Placental pericyte (primary cell): Measurements from ENCODE around the gene TUBB4A. TPM values are rescaled to one million over a fixed set of nuclear protein-coding genes. Genes with fewer than 3 reads are reported as not detected.

Source experiments
- small RNA-seq: library from RNA; depleted of rRNA; stranded (forward); fragments of <200 nt; gene quantifications from one replicate; pipeline ENCODE3, GENCODE V24; 2012; ENCODE audit warnings: low replicate concordance
- total RNA-seq: library from RNA; depleted of rRNA; stranded (reverse); fragments of >200 nt; gene quantifications from 2 replicates; pipeline ENCODE4 v1.2.3, GENCODE V29; 2012

The TUBB4A gene
- total RNA-seq, result not detected in 2 replicates

GRCh38 chr19:6501740-6502648 lies at the start of gene TUBB4A:
TSS of gene TUBB4A (minus strand) at chr19:6502309. CDS start at chr19:6502212, 97 bp downstream.

GRCh38 chr19:6530386-6531162 lies 28.5 kb upstream of the TUBB4A start, which contains the start of gene TNFSF9:
TSS of gene TNFSF9 (plus strand) at chr19:6531026. CDS start at chr19:6531037, 11 bp downstream.

GRCh38 chr19:6481541-6482342 lies 20.4 kb downstream of the TUBB4A start, which contains the start of gene DENND1C:
TSS of gene DENND1C (minus strand) at chr19:6481787. CDS start at chr19:6481695, 92 bp downstream.

GRCh38 chr19:6464070-6464873 lies 37.8 kb downstream of the TUBB4A start, which contains the start of gene CRB3:
TSS of gene CRB3 (plus strand) at chr19:6464271. CDS start at chr19:6464702, 431 bp downstream.

GRCh38 chr19:6459262-6460098 lies 42.6 kb downstream of the TUBB4A start, which contains the start of gene SLC25A23:
TSS of gene SLC25A23 (minus strand) at chr19:6459792. CDS start at chr19:6459628, 164 bp downstream.

Small RNA genes lying within 50 kb of the gene (small RNA-seq; reads per million reads assigned to genes)
- not detected for gene AC010503.2

Other genes starting within 250 kb of the TUBB4A start
- 14.6 and 18.6 TPM in 2 replicates for gene MLLT1, start 222.3 kb downstream of the TUBB4A start, total RNA-seq
- not detected in 2 replicates for gene ACER1, start 168.7 kb downstream of the TUBB4A start, total RNA-seq
- 67.3 and 84.5 TPM in 2 replicates for gene CLPP, start 140.8 kb downstream of the TUBB4A start, total RNA-seq
- 31.1 and 45.7 TPM in 2 replicates for gene ALKBH7, start 129.5 kb downstream of the TUBB4A start, total RNA-seq
- 0.43 and 0.88 TPM in 2 replicates for gene PSPN, start 126.4 kb downstream of the TUBB4A start, total RNA-seq
- gene GTF2F1, start 109.1 kb downstream of the TUBB4A start, total RNA-seq, result 46.2 and 107 TPM in 2 replicates
- 81.2 and 189 TPM in 2 replicates for gene KHSRP, start 77.5 kb downstream of the TUBB4A start, total RNA-seq
- gene SLC25A41, start 68.5 kb downstream of the TUBB4A start, total RNA-seq, result under 0.01 TPM in 1 of 2 replicates, not detected in the other
- gene SLC25A23, start 42.5 kb downstream of the TUBB4A start, total RNA-seq, result 16.3 and 35.7 TPM in 2 replicates
- not detected in 2 replicates for gene CRB3, start 38.0 kb downstream of the TUBB4A start, total RNA-seq
- gene DENND1C, start 20.5 kb downstream of the TUBB4A start, total RNA-seq, result not detected in 2 replicates
- gene TNFSF9, start 28.7 kb upstream of the TUBB4A start, total RNA-seq, result 0.29 TPM in 1 of 2 replicates, not detected in the other
- gene CD70, start 88.8 kb upstream of the TUBB4A start, total RNA-seq, result 0.29 TPM in 1 of 2 replicates, not detected in the other
- 0.14 and 0.22 TPM in 2 replicates for gene TNFSF14, start 167.9 kb upstream of the TUBB4A start, total RNA-seq
- gene C3, start 218.3 kb upstream of the TUBB4A start, total RNA-seq, result 33.9 and 203 TPM in 2 replicates
- gene GPR108, start 235.3 kb upstream of the TUBB4A start, total RNA-seq, result 41.5 and 79.7 TPM in 2 replicates
- 54.1 and 54.8 TPM in 2 replicates for gene TRIP10, start 237.4 kb upstream of the TUBB4A start, total RNA-seq